GM13976 (cell line): Measurements from ENCODE around the gene B9D2.

Source experiments
- DNase-seq: peaks from one replicate; pipeline ENCODE4 v3.0.0; 2012; ENCODE audit warnings: low spot score
- in situ Hi-C: fragments of 300-500 bp; cut with MboI; formaldehyde crosslinking; loops from one replicate; pipeline ENCODE4 v1.12.0; 2022; ENCODE audit warnings: low sequenced_read_pairs, mixed read lengths, inconsistent platforms; ENCODE audit not compliant: unreplicated experiment
- TF ChIP-seq, protein P1 (sequence below): IDR thresholded peaks from 2 replicates; pipeline ENCODE4 v1.5.1; 2012; ENCODE audit warnings: borderline replicate concordance, mild to moderate bottlenecking; ENCODE audit not compliant: insufficient read depth; ENCODE audit errors: extremely low read depth, missing control alignments, control extremely low read depth

B9D2 gene

DNA sequence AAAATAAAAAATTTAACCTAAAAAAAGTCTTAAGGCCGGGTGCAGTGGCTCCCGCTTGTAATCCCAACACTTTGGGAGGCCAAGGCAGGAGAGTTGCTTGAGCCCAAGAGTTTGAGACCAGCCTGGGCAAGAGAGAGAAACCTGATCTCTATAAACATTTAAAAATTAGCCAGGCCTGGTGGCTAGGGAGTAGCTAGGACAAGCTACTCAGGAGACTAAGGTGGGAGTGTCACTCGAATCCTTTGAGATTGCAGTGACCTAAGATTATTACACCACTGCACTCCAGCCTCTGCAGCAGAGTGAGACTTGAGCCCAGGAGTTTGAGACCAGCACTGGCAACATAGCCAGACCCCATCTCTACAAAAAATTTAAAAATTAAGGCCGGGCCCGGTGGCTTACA is 52.9 kb downstream of the B9D2 start:
- in situ Hi-C loops: no loop called here
- no peak for DNase-seq
- TF ChIP-seq, protein P1, sequence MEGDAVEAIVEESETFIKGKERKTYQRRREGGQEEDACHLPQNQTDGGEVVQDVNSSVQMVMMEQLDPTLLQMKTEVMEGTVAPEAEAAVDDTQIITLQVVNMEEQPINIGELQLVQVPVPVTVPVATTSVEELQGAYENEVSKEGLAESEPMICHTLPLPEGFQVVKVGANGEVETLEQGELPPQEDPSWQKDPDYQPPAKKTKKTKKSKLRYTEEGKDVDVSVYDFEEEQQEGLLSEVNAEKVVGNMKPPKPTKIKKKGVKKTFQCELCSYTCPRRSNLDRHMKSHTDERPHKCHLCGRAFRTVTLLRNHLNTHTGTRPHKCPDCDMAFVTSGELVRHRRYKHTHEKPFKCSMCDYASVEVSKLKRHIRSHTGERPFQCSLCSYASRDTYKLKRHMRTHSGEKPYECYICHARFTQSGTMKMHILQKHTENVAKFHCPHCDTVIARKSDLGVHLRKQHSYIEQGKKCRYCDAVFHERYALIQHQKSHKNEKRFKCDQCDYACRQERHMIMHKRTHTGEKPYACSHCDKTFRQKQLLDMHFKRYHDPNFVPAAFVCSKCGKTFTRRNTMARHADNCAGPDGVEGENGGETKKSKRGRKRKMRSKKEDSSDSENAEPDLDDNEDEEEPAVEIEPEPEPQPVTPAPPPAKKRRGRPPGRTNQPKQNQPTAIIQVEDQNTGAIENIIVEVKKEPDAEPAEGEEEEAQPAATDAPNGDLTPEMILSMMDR: no peak

DNA sequence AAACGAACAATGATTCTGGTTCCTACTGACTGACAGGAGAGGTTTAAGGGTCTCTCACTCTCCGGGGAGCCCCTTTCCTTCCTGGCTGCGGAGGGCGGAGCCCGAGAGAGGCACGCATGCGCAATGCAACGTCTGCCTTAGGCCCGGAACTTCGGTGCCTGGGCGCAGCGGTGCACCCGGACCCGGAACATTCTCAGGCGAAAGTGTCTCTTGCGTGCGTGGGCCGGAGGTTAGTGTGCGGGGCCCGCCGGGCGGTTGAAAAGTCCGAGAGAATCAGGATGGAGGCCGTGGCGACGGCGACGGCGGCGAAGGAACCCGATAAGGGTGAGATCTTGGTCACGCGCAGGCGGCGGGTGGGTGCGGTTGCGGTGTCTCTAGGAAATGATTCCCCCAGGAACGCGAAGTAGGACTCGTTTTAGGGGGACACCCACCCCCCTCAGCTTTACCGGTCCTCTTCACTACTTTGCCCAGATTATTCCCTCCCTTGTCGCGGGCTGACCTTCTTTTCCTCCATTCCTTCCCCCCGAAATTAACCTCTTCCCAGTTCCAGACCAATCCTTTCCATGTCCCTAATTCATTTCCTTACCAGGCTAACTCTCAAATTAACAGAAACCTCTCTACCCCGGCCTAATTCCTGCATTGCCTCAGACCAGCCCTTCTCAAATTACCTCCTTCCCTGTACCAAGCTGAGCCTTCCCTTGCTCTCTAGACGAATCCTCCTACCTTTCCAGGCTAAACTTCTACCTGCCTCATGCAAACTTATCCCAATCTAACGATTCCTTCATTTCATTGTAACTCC is 53.7 kb downstream of the B9D2 start, which contains the start of gene CCDC97:
Gene CCDC97, plus strand, starts transcription at position 140 of the 799 bp plus-strand sequence. Its CDS starts 139 bp downstream, at position 279.
- TF ChIP-seq, protein P1: no peak
- peak; percentile 94 for DNase-seq
- in situ Hi-C loops: no loop called here

DNA sequence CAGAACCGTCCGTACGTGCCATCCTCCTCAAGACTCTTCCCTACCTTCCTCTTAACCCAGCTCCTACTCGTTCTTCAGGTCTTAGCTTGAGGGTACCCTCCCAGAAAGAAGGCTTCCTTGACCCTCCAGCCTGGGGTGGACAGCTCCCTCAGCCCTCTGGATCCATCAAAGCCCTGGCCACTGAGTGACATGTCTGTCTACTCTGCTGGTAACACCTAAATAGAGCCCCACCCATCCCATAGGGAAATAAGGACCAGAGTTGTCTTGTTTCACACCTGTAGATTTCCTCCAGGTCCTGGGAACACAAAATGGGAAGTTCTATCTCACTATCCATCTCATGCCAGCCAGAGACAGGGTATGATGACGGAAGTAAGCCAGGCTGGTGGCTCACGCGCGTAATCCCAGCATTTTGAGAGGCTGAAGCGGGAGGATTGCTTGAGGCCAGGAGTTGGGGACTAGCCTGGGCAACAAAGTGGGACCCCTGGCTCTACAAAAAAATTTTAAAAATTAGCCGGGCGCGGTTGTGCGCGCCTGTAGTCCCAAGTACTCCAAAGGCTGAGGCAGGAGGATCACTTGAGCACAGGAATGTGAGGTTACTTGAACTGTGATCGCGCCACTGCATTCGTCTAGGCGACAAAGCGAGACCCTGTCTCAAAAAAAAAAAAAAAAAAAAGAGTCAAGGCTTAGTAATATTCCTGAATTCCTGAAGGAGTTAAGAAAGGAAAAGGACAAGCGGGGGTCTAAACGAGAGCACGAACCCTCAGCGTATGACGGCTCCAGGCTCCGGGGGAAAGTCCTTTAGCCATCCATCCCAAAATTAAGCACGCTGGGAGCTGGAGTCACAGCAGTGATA is 54.5 kb downstream of the B9D2 start:
- DNase-seq: no peak
- TF ChIP-seq, protein P1: no peak
- in situ Hi-C loops: no loop called here

DNA sequence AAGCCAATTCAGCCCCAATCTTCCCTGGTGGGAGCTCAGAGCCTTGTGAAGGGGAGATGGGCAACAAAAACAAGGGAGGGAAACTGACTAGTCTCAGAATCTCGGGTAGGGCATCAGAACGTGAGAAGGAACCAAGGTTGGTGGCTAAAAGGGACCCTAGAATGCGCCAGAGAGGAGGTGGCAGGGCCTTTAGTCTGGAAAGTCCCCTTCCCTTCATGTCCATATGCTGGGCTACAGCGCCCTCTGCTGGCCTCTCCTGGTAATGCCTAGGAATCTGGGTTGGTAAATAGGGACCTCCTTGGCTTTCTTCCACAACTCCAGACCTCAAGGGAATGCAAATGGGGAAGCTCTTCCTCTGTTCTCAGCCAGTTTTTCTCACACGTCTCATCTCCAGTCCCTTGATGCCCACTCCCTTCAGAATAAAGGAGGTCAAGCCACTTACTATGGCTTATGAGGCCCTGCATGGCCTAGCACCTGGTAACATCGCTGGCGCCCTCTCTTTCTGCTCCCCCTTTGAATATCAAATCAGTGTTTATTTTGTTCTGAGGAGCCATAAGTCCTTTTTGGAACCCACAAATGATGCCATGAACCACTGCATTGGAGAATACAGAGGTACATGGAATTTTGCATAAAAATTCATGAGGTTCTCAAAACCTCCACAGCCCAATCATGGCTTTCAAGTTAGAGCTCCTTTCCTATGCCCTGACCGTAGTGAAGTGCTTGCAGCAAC is 55.3 kb downstream of the B9D2 start:
- DNase-seq: peak; percentile 81
- TF ChIP-seq, protein P1: peak; percentile 92
- in situ Hi-C loops: no loop called here

DNA sequence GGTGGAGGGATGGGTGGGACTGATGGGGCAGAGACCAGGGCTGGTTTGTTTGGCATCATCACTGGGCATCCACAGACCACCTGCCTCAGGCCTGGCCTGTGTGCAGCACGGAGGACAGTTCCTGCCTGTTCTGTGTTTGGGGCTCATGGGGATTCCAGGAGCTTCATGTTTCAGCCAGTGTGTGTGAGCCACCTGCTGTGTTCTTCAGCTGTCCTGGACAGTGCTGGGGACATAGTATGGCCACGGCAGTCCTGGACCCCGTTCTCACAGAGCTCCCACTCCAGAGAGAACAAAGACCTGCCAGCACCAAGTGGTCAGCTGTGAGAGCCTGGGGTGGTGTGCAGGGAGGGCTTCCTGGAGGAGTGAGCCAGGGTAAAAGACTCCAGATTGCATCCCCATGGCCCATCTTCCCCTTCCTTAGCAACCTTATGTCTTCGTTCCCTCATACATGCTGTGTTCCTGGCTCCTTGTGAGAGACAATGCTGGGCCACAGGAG is 55.9 kb downstream of the B9D2 start:
- TF ChIP-seq, protein P1: no peak
- in situ Hi-C loops: no loop called here
- no peak for DNase-seq
